HepG2 (cell line): Measurements from ENCODE around the gene HSD17B11. TPM values are rescaled to one million over a fixed set of nuclear protein-coding genes. Genes with fewer than 3 reads are reported as not detected.

Experiments
- ATAC-seq: fragments of 200-7000 bp; cut with Tn5 transposase; 3 replicates; pipeline ENCODE4 v1.9.1; 2020; ENCODE audit warnings: mild to moderate bottlenecking, moderate library complexity
- BruUV-seq: library from RNA; stranded (reverse); fragments of 400-500 nt; replicated peaks from 2 replicates; lab custom pipeline; 2021; lab: Mats Ljungman, UMichigan
- CTCF ChIA-PET: fragments of 300-600 bp; formaldehyde crosslinking; extraction: SDS; loops from one replicate; lab custom pipeline; 2021; ENCODE audit warnings: low total read pairs, inconsistent platforms, low intra/inter-chr PET ratio; lab: Yijun Ruan, JAX
- POLR2A ChIA-PET: fragments of 350-600 bp; sonication (Branson Sonifier 250); formaldehyde crosslinking; loops from one replicate; lab custom pipeline; 2020; ENCODE audit warnings: antibody characterized with exemption, inconsistent platforms; lab: Yijun Ruan, JAX
- DNase-seq: peaks from one replicate; pipeline ENCODE4 v3.0.0-alpha.2; 2015; ENCODE audit warnings: low spot score
- FAIRE-seq: peaks from 3 replicates; lab custom pipeline; 2011; peaks lifted over from hg19 to GRCh38; lab: Jason Lieb, UNC
- H2AFZ ChIP-seq: one replicate; pipeline ENCODE4 v1.6.1; 2011; ENCODE audit warnings: low read length, inconsistent platforms
- H3K27ac ChIP-seq: fragments of 300-600 bp; 3 replicates; pipeline ENCODE4 v1.8.0; 2011; ENCODE audit warnings: mixed run types, mild to moderate bottlenecking, mixed read lengths, low read length, inconsistent platforms; ENCODE audit not compliant: insufficient read depth; ENCODE audit errors: extremely low read length
- H3K27me3 ChIP-seq, 2 experiments: fragments of 200-600 bp in 1 of 2; 2 replicates in 1 of 2; 3 replicates in 1 of 2; pipeline versions ENCODE4 v1.6.0 to v1.8.0; 2011; ENCODE audit warnings: low read length in 2 of 2, mild to moderate bottlenecking in 2 of 2, moderate library complexity in 2 of 2, inconsistent platforms in 1 of 2; ENCODE audit not compliant: insufficient read depth in 2 of 2, control insufficient read depth in 1 of 2
- H3K36me3 ChIP-seq, 2 experiments: fragments of 200-600 bp in 1 of 2; replicated peaks in 1 of 2; 2 replicates in 1 of 2; 3 replicates in 1 of 2; pipeline versions ENCODE4 v1.5.1 to v1.8.0; 2011; ENCODE audit warnings: low read length in 2 of 2, inconsistent platforms in 1 of 2; ENCODE audit not compliant: insufficient read depth in 2 of 2, control insufficient read depth in 1 of 2
- H3K4me1 ChIP-seq: 2 replicates; pipeline ENCODE4 v1.5.1; 2012; ENCODE audit warnings: low read length, inconsistent platforms; ENCODE audit not compliant: insufficient read depth
- H3K4me2 ChIP-seq: 2 replicates; pipeline ENCODE4 v1.6.0; 2011; ENCODE audit warnings: low read depth, low read length, inconsistent platforms
- H3K4me3 ChIP-seq, 3 experiments: fragments of 200-600 bp in 1 of 3; sonication (generic), shearing (Covaris generic) in 1 of 3; replicated peaks in 1 of 3; 2 replicates each; pipeline ENCODE4 v1.5.1; 2011 to 2016; ENCODE audit warnings: low read length in 3 of 3, inconsistent platforms in 2 of 3, low read depth in 2 of 3, mild to moderate bottlenecking in 2 of 3, control low read depth in 1 of 3, mixed read lengths in 1 of 3; ENCODE audit not compliant: insufficient read depth in 1 of 3
- H3K79me2 ChIP-seq: one replicate; pipeline ENCODE4 v1.6.1; 2011; ENCODE audit warnings: low read length, inconsistent platforms; ENCODE audit not compliant: insufficient read depth
- H3K9ac ChIP-seq: 2 replicates; pipeline ENCODE4 v1.6.0; 2011; ENCODE audit warnings: mild to moderate bottlenecking, low read depth, low read length, inconsistent platforms; ENCODE audit not compliant: insufficient read depth
- H3K9me3 ChIP-seq: 2 replicates; pipeline ENCODE4 v1.5.1; 2012; ENCODE audit warnings: mild to moderate bottlenecking, low read length
- H4K20me1 ChIP-seq: 2 replicates; pipeline ENCODE4 v1.6.0; 2011; ENCODE audit warnings: inconsistent platforms, mild to moderate bottlenecking, low read length, moderate library complexity; ENCODE audit not compliant: insufficient read depth
- CREM ChIP-seq, 2 experiments: sonication (generic) in 1 of 2; formaldehyde crosslinking in 1 of 2; IDR thresholded peaks; 2 replicates each; pipeline versions ENCODE4 v1.4.0 to v1.6.1; 2016 to 2020; ENCODE audit warnings: antibody characterized with exemption in 1 of 2, mild to moderate bottlenecking in 1 of 2, missing genetic modification reagents in 1 of 2
- FOSL2 ChIP-seq: sonication (generic); formaldehyde crosslinking; IDR thresholded peaks from 2 replicates; pipeline ENCODE4 v1.4.0; 2020; ENCODE audit warnings: missing genetic modification reagents
- SP140L ChIP-seq: sonication (generic); formaldehyde crosslinking; IDR thresholded peaks from 2 replicates; pipeline ENCODE4 v1.4.0; 2020; ENCODE audit warnings: missing genetic modification reagents, borderline replicate concordance
- ZEB1 ChIP-seq: IDR thresholded peaks from 2 replicates; pipeline ENCODE4 v1.6.1; 2012; ENCODE audit warnings: mild to moderate bottlenecking, low read depth, inconsistent platforms; ENCODE audit not compliant: insufficient replicate concordance
- ZFP62 ChIP-seq: sonication (generic); formaldehyde crosslinking; IDR thresholded peaks from 2 replicates; pipeline ENCODE4 v1.4.0; 2020; ENCODE audit warnings: missing genetic modification reagents
- ZNF10 ChIP-seq: sonication (generic); formaldehyde crosslinking; IDR thresholded peaks from 2 replicates; pipeline ENCODE4 v1.4.0; 2020; ENCODE audit warnings: mild to moderate bottlenecking, low read depth, missing genetic modification reagents, borderline replicate concordance
- ZNF124 ChIP-seq: sonication (generic); formaldehyde crosslinking; IDR thresholded peaks from 2 replicates; pipeline ENCODE4 v1.4.0; 2020; ENCODE audit warnings: missing genetic modification reagents
- ZNF383 ChIP-seq: sonication (generic); formaldehyde crosslinking; IDR thresholded peaks from 2 replicates; pipeline ENCODE4 v1.4.0; 2020; ENCODE audit warnings: missing genetic modification reagents, mild to moderate bottlenecking, borderline replicate concordance
- ZNF501 ChIP-seq: sonication (generic); formaldehyde crosslinking; IDR thresholded peaks from 2 replicates; pipeline ENCODE4 v1.5.1; 2020; ENCODE audit warnings: mild to moderate bottlenecking, moderate library complexity, missing genetic modification reagents
- ZNF780A ChIP-seq: sonication (generic); formaldehyde crosslinking; IDR thresholded peaks from 2 replicates; pipeline ENCODE4 v1.8.0; 2022; ENCODE audit warnings: mild to moderate bottlenecking, missing genetic modification reagents, moderate library complexity
- ZNF782 ChIP-seq: sonication (generic); formaldehyde crosslinking; IDR thresholded peaks from 2 replicates; pipeline ENCODE4 v1.4.0; 2020; ENCODE audit warnings: missing genetic modification reagents, mild to moderate bottlenecking, borderline replicate concordance
- WGBS: methylation state at CpG from one replicate; pipeline ENCODE4 v1.1.6; 2017; ENCODE audit warnings: low lambda C conversion rate; 5-methylcytosine and 5-hydroxymethylcytosine counted together
- in situ Hi-C: cut with HindIII; loops from 2 replicates; pipeline ENCODE4 v1.10.0; 2017; ENCODE audit warnings: low pct_unique_long_range_greater_than_20kb; ENCODE audit not compliant: extremely low pct_ligation_motif_present
- intact Hi-C: fragments of 100-400 bp; cut with micrococcal nuclease; formaldehyde crosslinking; loops from one replicate; pipeline ENCODE4 v1.10.0; 2022; ENCODE audit not compliant: unreplicated experiment
- polyA plus RNA-seq, 8 experiments: library from polyadenylated mRNA; depleted of rRNA in 3 of 8; stranded (reverse) in 7 of 8; unstranded in 1 of 8; fragments of >200 nt; fragmentation: Illumina TruSeq in 4 of 8; extraction: Trizol in 4 of 8; gene quantifications; 2 replicates each; pipeline versions ENCODE4 v1.2.1 to v1.2.3, GENCODE V29; 2011 to 2016; ENCODE audit warnings: low read depth in 4 of 8, missing spikeins in 1 of 8, mixed read lengths in 1 of 8; ENCODE audit not compliant: insufficient read depth in 1 of 8
- total RNA-seq, 5 experiments: library from RNA; depleted of rRNA; stranded (reverse); fragments of >200 nt; fragmentation: Illumina TruSeq; extraction: Trizol; gene quantifications; 2 replicates each; pipeline ENCODE4 v1.2.3, GENCODE V29; 2016; ENCODE audit warnings: low read depth in 1 of 5
- TF ChIP-seq, protein P1 (sequence below): sonication (generic); formaldehyde crosslinking; IDR thresholded peaks from 2 replicates; pipeline ENCODE4 v1.4.0; 2020; ENCODE audit warnings: mild to moderate bottlenecking, missing genetic modification reagents
- TF ChIP-seq, protein P2 (sequence below): sonication (generic); formaldehyde crosslinking; IDR thresholded peaks from 2 replicates; pipeline ENCODE4 v1.4.0; 2020; ENCODE audit warnings: missing genetic modification reagents, borderline replicate concordance
- TF ChIP-seq, protein P3 (sequence below): sonication (generic); formaldehyde crosslinking; IDR thresholded peaks from 2 replicates; pipeline ENCODE4 v1.5.1; 2020; ENCODE audit warnings: missing genetic modification reagents, mild to moderate bottlenecking, borderline replicate concordance

Gene HSD17B11
- total and polyA plus RNA-seq, 2 of the 13 experiments (the other 11 are each of a cell fraction or from before 2014, with no cell fraction given): 121 to 158 TPM

DNA sequence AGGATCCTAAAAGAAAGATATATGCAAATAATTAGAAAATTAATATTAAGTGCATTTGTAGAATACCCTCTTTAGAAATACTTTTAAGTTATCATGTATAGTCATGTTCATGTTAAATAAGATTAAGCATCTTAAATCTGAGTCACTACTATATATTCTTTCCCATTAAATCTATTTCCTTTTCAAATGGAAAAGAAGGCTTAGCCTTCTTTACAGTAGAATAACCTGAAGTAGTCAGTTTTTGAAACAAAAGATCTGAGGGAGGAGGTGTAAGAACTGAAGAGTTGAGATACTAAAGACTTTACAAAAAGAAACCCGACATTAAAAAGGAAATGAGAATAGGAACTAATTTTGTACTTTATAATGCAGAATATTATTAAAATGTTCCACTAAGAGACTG, 53.6 kb downstream of the HSD17B11 start:
- no peak overlapping the region for H3K4me3 ChIP-seq
- FAIRE-seq: no peak
- H3K36me3 ChIP-seq: peaks cover 9 to 67% of the 10 kb centered on the region in 2 experiments; a peak in 4 of 5 replicates
- no peaks in the 10 kb centered on the region for H3K27me3 ChIP-seq
- CTCF ChIA-PET: no interaction called here
- no peaks in the 10 kb centered on the region for H3K4me1 ChIP-seq
- H3K9me3 ChIP-seq: peaks cover 20% of the 10 kb centered on the region
- no peak overlapping the region for H2AFZ ChIP-seq
- in situ Hi-C loops: no loop called here
- H3K4me2 ChIP-seq: no peak overlapping the region
- H3K79me2 ChIP-seq: no peaks in the 10 kb centered on the region
- no peak for DNase-seq
- 93% methylated on average over 1 of the region's 1 CpG for WGBS
- ATAC-seq: no peak
- no peak for TF ChIP-seq ZNF383 (CRISPR knock-in tag)
- no peak for TF ChIP-seq ZEB1
- TF ChIP-seq FOSL2 (CRISPR knock-in tag): no peak
- TF ChIP-seq ZNF124 (CRISPR knock-in tag): no peak
- no peak for TF ChIP-seq ZNF10 (CRISPR knock-in tag)
- TF ChIP-seq, protein P1, sequence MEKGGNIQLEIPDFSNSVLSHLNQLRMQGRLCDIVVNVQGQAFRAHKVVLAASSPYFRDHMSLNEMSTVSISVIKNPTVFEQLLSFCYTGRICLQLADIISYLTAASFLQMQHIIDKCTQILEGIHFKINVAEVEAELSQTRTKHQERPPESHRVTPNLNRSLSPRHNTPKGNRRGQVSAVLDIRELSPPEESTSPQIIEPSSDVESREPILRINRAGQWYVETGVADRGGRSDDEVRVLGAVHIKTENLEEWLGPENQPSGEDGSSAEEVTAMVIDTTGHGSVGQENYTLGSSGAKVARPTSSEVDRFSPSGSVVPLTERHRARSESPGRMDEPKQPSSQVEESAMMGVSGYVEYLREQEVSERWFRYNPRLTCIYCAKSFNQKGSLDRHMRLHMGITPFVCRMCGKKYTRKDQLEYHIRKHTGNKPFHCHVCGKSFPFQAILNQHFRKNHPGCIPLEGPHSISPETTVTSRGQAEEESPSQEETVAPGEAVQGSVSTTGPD (CRISPR knock-in tag): no peak
- no peak for TF ChIP-seq SP140L (CRISPR knock-in tag)
- TF ChIP-seq, protein P2, sequence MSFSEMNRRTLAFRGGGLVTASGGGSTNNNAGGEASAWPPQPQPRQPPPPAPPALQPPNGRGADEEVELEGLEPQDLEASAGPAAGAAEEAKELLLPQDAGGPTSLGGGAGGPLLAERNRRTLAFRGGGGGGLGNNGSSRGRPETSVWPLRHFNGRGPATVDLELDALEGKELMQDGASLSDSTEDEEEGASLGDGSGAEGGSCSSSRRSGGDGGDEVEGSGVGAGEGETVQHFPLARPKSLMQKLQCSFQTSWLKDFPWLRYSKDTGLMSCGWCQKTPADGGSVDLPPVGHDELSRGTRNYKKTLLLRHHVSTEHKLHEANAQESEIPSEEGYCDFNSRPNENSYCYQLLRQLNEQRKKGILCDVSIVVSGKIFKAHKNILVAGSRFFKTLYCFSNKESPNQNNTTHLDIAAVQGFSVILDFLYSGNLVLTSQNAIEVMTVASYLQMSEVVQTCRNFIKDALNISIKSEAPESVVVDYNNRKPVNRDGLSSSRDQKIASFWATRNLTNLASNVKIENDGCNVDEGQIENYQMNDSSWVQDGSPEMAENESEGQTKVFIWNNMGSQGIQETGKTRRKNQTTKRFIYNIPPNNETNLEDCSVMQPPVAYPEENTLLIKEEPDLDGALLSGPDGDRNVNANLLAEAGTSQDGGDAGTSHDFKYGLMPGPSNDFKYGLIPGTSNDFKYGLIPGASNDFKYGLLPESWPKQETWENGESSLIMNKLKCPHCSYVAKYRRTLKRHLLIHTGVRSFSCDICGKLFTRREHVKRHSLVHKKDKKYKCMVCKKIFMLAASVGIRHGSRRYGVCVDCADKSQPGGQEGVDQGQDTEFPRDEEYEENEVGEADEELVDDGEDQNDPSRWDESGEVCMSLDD: no peak
- TF ChIP-seq CREM (IDR thresholded peaks at IDR 0.05): no peak
- no peak for TF ChIP-seq CREM (CRISPR knock-in tag; IDR thresholded peaks at IDR 0.05)
- TF ChIP-seq ZNF782 (CRISPR knock-in tag): no peak
- TF ChIP-seq, protein P3, sequence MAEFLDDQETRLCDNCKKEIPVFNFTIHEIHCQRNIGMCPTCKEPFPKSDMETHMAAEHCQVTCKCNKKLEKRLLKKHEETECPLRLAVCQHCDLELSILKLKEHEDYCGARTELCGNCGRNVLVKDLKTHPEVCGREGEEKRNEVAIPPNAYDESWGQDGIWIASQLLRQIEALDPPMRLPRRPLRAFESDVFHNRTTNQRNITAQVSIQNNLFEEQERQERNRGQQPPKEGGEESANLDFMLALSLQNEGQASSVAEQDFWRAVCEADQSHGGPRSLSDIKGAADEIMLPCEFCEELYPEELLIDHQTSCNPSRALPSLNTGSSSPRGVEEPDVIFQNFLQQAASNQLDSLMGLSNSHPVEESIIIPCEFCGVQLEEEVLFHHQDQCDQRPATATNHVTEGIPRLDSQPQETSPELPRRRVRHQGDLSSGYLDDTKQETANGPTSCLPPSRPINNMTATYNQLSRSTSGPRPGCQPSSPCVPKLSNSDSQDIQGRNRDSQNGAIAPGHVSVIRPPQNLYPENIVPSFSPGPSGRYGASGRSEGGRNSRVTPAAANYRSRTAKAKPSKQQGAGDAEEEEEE (CRISPR knock-in tag): no peak
- no peak for TF ChIP-seq ZFP62 (CRISPR knock-in tag)
- TF ChIP-seq ZNF501 (CRISPR knock-in tag): no peak
- no peak for TF ChIP-seq ZNF780A (CRISPR knock-in tag)
- BruUV-seq: no TSS peak
- POLR2A ChIA-PET: no interaction called here
- no peak overlapping the region for H3K27ac ChIP-seq
- H3K9ac ChIP-seq: no peak overlapping the region
- intact Hi-C loops: no loop called here
- no peaks in the 10 kb centered on the region for H4K20me1 ChIP-seq
